Activated CD4-positive, CD25-positive, alpha-beta regulatory T cell treated with anti-CD3 and anti-CD28 coated beads, Interleukin-2, amount 50 U/mL, for 72 hours (primary cell): ENCODE measurements around the gene ABCC8.
"Not testable (repeated sequence)": the region's sequence is repeated elsewhere in the genome, so short reads cannot be mapped to it uniquely, and the experiment has no call there.

Experiments
- DNase-seq: peaks from one replicate; pipeline ENCODE4 v3.0.0; 2021

The ABCC8 gene

DNA sequence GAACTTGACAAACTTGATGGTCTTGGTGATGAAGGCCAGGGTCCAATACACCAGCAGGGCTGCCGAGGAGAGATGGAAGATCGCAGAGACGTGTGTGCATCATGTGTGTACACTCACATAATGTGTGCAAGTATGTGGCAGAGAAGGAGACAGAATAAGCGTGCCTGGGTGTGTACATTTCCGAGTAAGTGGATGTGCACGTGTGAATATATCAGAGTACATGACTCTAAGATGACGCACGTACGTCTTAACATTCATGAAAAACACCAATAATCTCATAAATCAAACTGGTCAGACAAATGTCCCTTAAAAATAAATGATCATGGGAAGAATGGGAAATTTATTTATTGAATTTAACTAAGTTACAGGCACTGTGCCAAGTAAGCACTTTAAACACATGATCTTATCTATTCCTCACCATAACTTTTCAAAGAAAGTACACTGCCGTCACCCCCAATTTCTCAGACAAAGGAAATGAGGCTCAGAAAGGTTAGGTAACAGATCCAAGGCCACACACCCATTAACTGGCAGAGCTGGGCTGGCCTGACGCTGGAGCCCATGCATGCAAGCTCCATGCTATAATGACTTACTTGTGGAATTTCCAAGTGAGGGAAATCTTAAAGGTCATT is 13.0 kb downstream of the ABCC8 start:
- no peak for DNase-seq

DNA sequence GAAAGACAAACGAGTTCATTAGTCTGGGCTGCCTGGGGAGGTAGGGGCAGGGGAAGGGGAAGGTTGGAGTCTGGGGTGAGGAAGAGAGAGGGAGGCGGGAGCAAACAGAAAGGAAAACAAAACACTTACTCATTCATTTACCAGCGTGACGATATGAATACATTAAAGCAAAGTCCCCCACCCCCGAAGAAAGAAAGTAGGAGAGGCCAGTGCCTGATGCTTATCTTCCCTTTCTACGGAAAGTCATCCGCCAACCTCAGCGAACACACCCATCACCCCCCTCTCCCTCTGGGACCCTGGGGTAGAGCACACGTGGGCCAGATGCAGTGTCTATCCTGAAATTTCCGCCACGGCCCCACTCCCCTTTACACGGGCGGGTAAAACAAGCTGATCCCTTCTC is 13.7 kb downstream of the ABCC8 start:
- no peak for DNase-seq

DNA sequence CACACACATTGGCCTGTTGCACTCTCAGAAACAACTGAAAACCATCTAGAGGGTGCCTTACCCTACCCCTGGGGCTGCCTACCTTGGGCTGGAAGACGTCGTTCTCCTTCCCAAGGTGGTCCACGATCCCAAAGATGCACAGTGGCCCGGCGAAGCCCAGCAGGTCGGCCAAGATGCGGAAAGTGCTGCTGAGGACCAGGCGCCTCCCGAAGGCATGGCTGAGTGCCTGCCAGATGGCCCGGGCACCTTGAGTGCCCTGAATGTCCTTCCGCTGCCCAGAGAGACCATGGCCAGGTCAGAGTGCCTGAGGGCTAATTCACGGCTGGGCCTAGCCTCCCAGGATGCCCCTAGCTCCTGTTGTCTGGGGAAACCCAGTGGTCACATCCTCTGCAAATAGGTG is 16.2 kb downstream of the ABCC8 start:
- no peak for DNase-seq

DNA sequence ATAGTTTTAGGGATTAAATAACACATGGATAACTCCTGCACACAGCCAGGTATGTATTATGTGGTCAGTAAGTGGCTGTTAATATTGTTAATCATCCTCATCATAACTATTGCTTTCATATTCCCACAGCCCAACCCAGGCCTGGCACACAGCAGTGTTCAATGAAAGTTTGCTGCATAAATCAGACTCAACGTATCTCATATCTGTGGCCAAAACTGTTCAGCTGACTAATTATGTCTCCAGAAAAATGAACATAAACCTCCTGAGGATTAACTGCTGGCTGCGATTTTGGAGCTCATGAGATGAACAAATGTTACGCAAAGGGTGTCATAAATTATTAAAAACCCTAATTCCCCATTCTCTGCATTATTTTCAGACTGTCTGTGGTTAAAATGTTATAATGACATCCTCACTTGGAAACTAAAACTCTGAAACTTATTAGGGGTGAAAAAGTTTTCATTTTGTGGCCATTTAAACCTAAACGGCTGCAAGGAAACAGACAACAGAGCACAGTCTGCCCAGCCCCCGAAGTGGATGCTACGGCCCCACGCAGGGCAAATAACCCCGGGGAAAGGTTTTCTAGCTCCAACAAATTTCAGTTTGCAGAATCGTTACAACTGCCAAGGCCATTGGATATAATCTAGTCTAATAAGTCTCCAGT is 17.3 kb downstream of the ABCC8 start:
- DNase-seq: no peak

DNA sequence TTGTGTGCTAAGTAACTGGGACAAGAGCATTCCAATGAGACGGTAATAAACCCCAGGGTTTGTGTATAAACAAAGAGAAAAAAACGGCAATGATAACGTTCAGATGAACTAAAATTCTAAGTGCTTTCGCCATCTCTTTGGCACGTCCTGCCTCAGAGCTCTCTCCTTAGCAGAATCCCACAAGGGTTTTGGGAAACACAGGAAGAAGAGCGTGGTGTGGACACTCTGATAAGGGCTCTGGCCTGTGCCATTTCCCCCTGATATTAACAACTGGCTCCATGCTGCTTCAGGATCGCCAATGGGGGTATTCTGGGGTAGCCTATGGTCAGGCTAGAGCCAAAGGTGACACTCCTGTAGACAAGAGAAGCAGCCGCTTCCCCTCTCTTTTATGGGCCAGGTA is 18.4 kb downstream of the ABCC8 start:
- DNase-seq: no peak

DNA sequence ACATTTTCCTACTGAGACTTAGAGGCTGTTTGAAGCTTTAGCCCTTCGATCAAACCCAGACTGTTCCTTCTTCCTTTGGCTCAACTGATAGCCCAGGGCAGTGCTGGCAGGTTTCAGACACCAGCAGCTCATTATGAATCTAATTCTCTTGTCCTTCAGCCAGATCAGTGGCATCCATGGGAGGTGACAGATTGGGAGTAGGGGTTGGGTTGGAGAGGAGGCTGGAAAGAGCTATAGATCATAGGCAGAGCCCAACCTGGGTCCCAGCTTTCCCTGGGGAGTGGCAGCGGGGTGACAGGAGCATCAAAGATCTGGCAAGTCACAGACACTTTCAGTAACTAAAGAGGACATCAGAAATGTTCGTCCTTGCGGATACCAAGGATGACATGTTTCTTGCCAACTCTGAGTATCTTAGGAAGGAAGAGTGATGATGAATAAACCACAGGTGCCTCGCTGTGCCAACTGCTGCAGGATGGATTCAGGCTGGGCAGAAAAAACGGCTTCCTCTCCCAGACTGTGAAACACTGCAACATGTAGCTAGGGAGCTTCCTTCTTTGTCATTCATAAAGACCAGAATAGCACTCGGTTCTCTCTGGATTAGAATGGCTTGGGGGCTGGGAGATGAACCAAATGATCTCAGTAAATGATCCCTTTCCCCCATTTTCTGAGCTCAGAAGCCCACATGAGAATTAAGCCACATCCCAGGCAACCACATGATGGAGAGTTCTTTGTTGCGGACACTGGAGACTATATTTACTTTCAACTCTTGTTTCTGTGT is 19.1 kb downstream of the ABCC8 start:
- no peak for DNase-seq

DNA sequence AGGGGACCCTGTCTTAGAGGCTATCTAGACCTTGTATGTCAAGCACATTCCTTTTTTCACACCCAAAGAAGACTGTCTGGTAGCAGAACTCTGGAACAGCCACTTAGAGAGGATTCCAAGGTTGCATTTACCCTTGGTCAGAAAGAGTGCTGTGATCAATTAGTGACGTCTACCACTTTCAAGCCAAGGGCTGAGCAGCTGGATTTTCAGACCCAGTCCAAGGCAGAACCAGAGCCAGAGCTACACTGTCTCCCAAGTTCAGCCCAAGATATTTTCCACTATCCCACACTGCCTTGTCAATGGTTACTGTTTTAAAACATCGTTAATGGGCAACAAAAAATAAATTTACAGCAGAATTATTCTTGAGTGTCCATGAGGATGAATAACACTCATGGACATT is 24.0 kb downstream of the ABCC8 start:
- no peak for DNase-seq

DNA sequence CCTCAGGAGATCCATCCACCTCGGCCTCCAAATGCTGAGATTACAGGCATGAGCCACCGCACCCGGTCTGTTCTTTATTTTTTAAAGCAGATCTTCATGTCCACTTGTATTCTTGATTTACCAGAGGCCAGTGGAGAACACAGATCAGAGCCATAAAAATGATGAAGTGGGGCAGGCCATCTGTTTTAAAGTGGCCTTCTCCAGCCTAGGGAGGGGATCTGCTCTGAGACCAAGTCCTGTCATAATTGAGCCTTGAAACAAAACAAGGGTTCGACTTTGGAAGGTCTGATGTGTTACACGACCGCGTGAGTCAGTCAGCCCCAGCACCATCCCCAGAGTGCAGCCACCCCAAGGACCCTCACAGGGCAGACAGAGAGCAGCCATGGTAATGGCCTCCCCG is 27.5 kb downstream of the ABCC8 start:
- DNase-seq: no peak

DNA sequence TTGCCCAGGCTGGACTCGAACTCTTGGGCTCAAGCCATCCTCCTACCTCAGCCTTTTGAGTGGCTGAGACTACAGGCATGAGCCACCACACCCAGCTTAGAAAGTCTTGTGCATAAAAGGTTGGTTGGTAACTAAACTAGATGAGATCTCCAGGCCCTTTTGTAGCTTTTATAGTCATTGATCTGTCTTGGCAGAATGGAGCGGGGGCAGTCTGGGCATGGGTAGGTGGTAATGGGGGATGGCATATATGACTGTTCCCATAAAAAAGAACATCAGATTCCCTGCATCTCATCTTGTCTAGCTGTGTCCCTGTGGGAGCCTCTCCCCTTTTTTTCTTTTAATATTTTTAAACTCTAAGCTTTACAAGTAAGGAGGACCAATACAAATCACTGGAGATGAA is 30.2 kb downstream of the ABCC8 start:
- DNase-seq: no peak

DNA sequence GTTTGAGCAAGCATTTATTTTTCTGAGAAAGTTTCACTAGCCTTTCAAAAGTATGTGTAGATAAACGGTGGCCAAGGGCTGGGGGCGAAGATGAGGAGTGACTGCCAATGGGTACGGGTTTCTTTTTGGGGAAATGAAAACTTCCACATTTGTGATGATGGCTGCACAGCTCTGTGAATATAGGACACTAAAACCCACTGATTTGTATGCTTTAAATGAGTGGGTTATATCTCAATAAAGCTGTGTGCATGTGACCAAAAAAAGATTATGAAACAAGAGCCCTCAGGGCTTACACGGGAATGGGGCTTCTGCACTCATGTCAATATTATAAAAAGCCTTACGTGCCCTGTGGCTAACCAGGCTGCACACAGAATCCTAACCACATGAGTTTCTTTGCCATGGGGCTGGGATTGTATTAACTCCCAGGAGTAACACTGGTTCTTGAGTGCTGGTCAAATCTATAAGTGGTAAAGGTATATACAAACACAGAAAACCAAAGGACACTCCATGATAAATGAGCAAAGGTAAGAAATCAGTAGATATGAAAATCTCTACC is 31.3 kb downstream of the ABCC8 start:
- no peak for DNase-seq

DNA sequence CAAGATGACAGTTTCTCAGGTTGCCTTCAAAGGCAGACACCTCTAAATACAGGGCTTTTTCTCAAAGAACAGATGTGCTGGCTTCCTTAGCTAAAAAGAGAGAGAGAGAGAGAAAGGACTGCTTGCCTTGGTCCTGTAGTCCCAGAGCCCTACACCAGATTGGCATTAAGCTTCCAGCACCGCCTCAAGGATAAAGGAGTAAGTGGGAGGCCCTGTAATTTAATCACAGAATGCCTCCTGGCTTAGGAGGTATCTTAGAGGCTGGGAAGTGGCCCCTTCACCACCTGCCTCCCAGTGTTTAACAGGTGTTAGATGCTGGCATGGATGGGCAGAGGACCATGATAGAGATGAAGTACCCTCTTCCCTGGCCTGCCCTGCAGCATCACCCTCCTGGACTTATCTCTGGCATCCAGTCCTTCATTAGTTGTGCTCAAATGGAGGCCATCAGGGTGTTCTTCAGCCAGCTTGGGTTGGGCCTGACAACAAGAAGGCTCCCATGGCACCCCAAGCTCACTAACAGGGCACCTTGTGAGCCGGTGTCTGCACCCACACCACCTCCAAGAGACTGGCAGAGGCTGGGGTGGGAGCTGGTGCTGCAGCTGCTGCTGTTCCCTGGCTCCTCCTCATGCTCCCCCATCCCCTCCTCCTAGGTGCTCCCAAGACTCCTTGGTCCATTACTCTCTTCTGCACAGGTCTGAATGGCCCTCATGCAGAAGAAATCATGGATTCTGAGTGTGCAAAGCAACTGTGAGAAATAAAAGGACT is 32.5 kb downstream of the ABCC8 start:
- DNase-seq: no peak

DNA sequence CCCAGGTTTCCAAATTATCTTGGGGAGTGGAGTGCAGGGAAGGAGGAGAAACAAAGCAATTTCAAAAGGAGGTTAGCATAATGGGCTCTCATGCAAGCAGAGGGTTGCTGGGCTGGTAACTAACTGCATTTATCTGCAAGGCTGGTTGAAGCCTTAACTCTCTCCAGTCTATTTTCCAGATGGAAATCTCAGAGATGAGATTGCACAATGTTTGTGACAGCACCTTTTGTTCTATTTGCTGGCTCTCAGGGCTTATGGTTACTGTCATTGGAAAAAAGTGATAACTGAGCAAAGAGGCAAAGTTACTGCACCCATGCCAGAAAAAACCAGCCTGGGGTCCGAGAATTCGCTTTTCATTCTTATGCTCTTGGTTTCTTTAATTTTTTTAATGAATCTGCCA is 33.2 kb downstream of the ABCC8 start:
- no peak for DNase-seq

DNA sequence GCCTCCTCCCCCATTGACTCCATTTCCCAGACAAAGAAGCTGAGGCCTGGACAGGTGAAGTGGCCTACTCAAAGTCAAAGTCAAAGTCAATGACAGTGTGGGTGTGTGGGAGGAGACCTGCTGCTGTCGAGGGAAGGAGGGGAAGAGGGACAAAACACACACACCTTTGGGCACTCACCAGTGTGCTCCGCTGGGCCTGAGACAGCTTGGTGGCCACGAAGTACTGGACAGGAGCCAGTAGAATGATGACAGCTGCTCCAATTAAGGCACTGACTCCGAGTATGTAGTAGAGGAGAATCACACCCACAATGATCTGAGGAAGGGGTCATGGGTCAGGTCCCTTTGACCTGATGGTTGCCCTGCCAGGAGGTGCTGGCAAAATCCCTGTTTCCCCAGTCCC is 33.6 kb downstream of the ABCC8 start:
- DNase-seq: no peak

DNA sequence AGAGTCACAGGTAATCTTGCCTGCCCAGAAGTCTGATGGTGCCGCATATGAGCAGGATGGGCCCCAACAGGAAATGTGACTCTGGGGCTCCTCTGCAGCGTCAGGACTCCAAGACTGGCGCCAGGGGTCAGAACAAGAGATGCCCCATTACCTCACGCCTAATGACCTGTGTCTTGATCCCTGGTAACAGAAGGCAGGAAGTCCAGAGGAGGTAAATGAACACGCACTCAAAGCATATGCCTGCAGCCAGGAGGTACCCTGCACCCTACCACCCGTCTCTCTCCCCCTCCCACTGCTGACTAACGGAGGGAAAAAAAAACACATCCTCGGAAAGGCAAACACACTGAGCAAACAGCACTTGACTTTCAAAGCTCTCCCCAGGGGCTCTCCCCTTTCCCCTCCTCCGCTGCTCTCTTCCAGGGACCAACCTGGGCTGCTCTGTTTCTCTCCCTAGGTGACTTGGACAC is 37.3 kb downstream of the ABCC8 start:
- DNase-seq: no peak

DNA sequence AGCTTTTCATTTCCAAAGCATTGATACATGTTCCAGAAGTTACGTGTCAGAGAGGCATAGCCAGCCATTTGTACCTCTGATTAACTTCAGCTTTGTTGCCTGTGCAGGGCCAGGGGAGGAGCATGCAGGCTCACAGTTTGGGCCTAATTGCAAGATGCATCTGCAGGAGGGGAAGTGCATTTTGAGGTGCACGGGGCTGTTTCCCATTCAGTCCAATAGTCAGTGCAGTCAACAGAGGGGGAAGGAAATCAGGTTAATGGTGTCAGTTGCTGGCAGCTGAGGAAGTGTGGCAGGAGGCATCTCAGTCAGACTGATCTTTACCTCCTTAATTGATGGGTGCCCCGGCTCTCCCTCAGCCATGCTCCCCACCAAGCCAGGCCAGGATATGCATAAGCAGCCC is 39.3 kb downstream of the ABCC8 start:
- DNase-seq: no peak

DNA sequence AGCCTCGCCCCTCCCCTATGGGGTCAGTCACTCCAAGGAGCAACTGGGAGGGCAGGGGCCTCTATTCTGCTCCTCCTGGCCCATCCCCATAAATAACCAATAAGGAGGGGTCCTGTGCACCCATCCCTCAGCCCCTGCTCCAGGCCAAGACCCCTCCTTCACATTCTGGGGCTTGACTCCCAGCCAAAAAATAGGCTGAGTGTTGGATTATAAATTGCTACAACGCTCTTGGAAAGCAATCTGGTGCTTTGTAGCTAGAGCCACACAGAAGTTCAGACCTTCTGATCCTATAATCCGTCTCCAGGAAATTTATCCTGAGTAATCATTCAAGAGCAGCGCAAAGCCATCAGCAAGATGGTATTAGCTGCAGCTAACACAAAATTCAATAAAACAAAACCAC is 42.5 kb downstream of the ABCC8 start:
- no peak for DNase-seq

DNA sequence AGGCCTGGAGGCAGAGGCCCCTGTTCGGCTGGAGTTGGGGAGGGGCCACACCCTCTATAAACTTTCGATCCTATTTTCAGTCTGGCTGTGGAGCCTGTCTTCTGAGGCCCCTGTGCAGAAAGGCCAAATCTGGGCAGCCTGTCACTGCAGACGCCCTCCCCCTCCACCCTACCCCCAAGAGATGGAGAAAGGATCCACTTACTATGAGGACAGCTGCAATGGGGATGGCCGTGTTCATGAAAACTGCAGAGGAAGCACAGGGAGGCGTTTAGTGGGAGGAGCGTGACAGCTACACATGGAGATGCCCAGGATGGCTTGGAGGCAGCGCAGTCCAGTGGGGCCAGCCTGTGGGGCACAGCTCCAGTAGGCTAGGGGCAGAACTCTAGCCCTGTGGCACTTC is 44.6 kb downstream of the ABCC8 start:
- no peak for DNase-seq

DNA sequence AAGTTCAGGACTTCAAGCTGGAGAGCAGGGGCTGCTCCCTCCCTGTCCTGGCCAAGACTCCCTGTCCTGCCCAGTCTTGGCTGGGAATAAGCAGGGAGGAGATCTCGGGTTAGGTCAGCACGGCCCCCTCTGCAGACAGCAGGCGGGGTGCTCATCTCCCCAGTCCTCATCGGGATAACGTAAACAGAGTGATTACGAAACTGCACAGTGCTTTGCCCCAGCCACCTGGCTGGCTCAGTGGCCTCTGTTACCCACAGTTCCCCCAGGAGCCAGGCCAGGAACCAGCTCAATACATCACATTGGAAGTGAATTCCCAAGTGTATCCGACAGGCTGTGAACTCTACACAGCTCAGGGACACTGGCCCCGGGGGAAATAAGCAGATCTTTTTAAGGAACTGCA is 45.5 kb downstream of the ABCC8 start:
- no peak for DNase-seq

DNA sequence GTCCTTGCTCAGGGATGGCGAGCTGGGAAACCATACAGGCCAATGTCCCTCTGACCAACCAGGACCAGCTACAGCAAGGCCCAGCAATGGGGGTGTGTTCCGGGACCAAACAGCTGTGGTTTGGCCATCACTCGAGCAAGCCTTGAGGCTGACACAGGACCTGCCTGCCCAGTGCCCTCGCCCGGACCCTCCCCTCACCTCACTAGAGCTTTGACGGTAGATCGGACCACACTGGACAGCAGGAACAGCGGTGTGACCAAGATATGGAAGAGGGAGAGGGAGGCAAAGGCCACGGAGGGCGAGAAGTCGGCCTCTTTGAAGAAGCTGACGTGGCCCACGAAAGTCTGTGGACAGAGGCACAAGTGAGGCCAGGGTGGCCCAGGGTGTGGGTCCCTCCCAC is 46.0 kb downstream of the ABCC8 start:
- DNase-seq: no peak

DNA sequence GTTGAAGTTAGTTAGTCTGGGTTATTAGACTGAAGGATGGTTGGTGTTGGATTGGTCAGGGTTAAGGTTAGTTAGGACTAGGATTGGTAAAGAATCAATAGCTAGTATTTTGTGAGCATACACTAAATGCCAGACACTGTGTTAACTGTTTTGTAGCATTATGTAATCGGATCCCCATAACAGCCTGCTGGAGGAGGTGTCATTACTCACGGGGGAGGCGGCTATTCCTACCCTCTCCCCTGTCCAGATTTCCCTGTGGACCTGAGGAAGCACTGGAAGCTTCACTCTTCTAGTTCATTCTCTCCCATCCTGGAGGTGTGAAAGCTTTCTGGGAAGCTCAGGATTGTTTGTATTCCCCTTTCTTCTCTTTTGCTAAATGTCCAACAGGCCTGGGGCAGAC is 47.7 kb downstream of the ABCC8 start:
- DNase-seq: no peak

DNA sequence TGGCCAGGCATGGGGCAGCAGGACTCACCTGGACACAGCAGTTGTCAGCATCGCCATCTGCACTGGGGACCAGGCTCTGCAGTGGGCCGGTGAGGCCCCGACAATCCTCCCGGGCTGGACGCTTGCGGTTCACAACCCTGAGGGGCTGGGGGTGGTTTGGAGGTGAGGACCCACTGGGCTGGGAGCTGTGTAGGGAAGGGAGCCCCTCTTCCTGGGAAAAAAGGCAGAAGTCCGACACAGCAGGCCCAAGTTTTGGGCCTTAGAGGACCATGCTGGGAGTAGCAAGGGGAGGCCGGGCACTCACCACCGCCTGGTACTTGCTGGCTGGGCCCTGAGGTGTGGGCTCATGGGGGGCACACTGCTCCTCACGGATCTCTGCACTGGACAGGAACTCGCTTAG is 48.4 kb downstream of the ABCC8 start:
- DNase-seq: no peak

DNA sequence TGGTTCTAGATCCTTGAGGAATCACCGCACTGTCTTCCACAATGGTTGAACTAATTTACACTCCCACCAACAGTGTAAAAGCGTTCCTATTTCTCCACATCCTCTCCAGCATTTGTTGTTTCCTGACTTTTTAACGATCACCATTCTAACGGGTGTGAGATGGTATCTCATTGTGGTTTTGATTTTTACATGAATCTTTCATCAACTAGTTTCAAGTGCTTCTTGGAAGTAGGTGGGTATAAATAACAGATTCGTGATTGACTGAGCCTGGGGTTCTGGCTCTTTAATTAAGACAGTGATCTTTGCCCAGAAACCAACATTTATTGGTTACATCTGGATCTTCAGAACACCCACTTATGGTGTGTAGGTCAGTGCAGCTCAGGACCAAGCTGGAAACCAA is 50.4 kb downstream of the ABCC8 start:
- not testable (repeated sequence) for DNase-seq
